Measurements from ENCODE around the gene NSFL1C.

- no peak for TF ChIP-seq CTCF (IDR thresholded peaks at IDR 0.05; ENCODE audit: low read depth, low read length, poor library complexity, severe bottlenecking)
- no peak for TF ChIP-seq EZH2phosphoT487 (IDR thresholded peaks at IDR 0.05; ENCODE audit: borderline replicate concordance, low read length)
Measured at GRCh38 chr20:1393507-1393882, 73.2 kb downstream of the NSFL1C start.

Data from DOHH2 (cell line).